ENCODE results near the gene ERC2.
"Not testable (repeated sequence)": the region's sequence is repeated elsewhere in the genome, so short reads cannot be mapped to it uniquely, and the experiment has no call there.

Gene ERC2

GRCh38 chr3:55863028-55863427 lies 605.2 kb downstream of the ERC2 start:
- H3K36me3 ChIP-seq (ENCODE audit: insufficient read depth, low read length), result no peaks in the 10 kb centered on the region
- H3K4me1 ChIP-seq (ENCODE audit: insufficient read depth, low read length), result peaks cover 4% of the 10 kb centered on the region; the same call in 1 of the 2 replicates
- no peak overlapping the region for H3K9ac ChIP-seq (ENCODE audit: low read depth, low read length)
- no peaks in the 10 kb centered on the region for H3K9me3 ChIP-seq (ENCODE audit: control insufficient read depth, insufficient read depth, low read length)

GRCh38 chr3:55860049-55860721 lies 608.1 kb downstream of the ERC2 start:
- peaks cover 4% of the 10 kb centered on the region; the same call in 1 of the 2 replicates for H3K4me1 ChIP-seq (ENCODE audit: insufficient read depth, low read length)
- no peaks in the 10 kb centered on the region for H3K9me3 ChIP-seq (ENCODE audit: control insufficient read depth, insufficient read depth, low read length)
- no peak overlapping the region for H3K9ac ChIP-seq (ENCODE audit: low read depth, low read length)
- H3K36me3 ChIP-seq (ENCODE audit: insufficient read depth, low read length), result no peaks in the 10 kb centered on the region

DNA sequence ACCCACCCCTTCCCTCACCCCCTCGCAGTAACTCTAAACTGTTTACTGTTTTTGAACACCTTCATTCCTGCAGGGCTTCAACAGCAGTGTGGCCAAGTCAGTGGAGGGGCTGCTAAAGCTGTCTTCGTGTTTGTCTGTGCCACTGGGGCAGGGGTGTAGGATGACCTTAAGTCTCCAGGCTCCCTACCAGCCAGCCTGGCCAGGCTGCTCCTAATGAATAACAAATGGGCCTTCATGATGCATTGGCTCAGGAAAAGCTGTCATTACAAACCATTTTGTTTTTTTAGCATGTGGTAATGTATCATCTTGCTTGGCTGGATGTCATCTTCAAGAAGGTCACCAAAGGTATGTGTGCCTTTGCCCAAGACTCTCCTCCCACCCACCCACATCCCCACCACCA lies 609.0 kb downstream of the ERC2 start:
- Histone ChIP-seq H3K9ac (ENCODE audit: low read depth, low read length) (no peak overlapping the region), H3K36me3 (ENCODE audit: insufficient read depth, low read length) (no peaks in the 10 kb centered on the region), H3K4me1 (ENCODE audit: insufficient read depth, low read length) (peaks cover 10% of the 10 kb centered on the region; the same call in 1 of the 2 replicates)

DNA sequence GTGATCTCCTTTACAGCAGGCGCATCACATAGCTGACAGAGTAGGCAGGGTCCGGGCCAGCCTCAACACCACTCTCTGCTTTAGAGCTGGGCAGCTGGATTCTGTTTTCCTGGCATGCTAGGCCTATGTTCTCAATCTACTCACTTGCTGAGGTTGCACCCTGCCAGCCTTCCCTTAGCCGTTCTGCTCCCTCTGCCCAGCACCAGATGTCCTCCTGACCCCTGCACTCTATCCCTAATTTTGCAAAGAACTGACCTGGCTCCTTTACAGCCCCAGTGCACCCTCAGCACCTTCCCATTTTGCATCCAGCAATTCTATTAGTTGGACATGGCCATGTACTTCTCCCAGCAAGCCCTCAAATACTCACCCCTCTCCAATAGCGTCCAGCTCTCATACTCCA lies 609.5 kb downstream of the ERC2 start:
- no peaks in the 10 kb centered on the region for H3K36me3 ChIP-seq (ENCODE audit: insufficient read depth, low read length)
- H3K9ac ChIP-seq (ENCODE audit: low read depth, low read length), result no peak overlapping the region
- peaks cover 13% of the 10 kb centered on the region; the same call in 1 of the 2 replicates for H3K4me1 ChIP-seq (ENCODE audit: insufficient read depth, low read length)
- no peaks in the 10 kb centered on the region for H3K9me3 ChIP-seq (ENCODE audit: control insufficient read depth, insufficient read depth, low read length)

More for the DNA sequence above, 609.0 kb downstream of the ERC2 start:
- H3K9me3 ChIP-seq (ENCODE audit: control insufficient read depth, insufficient read depth, low read length), result no peaks in the 10 kb centered on the region

GRCh38 chr3:55858302-55858701 lies 610.0 kb downstream of the ERC2 start:
- Histone ChIP-seq H3K4me1 (ENCODE audit: insufficient read depth, low read length) (peaks cover 13% of the 10 kb centered on the region; the same call in 1 of the 2 replicates), H3K9me3 (ENCODE audit: control insufficient read depth, insufficient read depth, low read length) (no peaks in the 10 kb centered on the region), H3K9ac (ENCODE audit: low read depth, low read length) (no peak overlapping the region), H3K36me3 (ENCODE audit: insufficient read depth, low read length) (no peaks in the 10 kb centered on the region)

GRCh38 chr3:55857633-55858032 lies 610.6 kb downstream of the ERC2 start:
- no peaks in the 10 kb centered on the region for H3K36me3 ChIP-seq (ENCODE audit: insufficient read depth, low read length)
- peaks cover 13% of the 10 kb centered on the region; the same call in 1 of the 2 replicates for H3K4me1 ChIP-seq (ENCODE audit: insufficient read depth, low read length)
- H3K9ac ChIP-seq (ENCODE audit: low read depth, low read length), result no peak overlapping the region
- no peaks in the 10 kb centered on the region for H3K9me3 ChIP-seq (ENCODE audit: control insufficient read depth, insufficient read depth, low read length)

DNA sequence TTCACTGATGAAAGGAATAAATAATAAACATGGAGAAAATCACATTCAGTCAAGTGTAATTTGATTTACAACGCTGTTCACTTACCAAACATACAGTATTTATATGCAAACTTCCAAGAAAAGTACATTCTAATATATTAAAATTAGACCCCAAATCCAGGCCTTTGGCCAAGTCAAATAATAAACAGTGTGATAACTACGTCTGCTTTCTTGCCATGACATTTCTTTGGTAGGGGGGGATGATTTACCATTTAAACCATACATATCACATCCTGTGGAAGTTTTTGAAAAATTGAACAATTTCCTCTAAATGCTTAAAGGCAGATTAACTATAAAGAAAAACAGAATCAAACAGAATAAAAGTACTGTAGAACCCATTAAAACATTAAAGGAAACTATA lies 613.0 kb downstream of the ERC2 start:
- Histone ChIP-seq H3K36me3 (ENCODE audit: insufficient read depth, low read length) (no peaks in the 10 kb centered on the region), H3K4me1 (ENCODE audit: insufficient read depth, low read length) (peaks cover 13% of the 10 kb centered on the region; the same call in 1 of the 2 replicates), H3K9me3 (ENCODE audit: control insufficient read depth, insufficient read depth, low read length) (no peaks in the 10 kb centered on the region), H3K9ac (ENCODE audit: low read depth, low read length) (no peak overlapping the region)

DNA sequence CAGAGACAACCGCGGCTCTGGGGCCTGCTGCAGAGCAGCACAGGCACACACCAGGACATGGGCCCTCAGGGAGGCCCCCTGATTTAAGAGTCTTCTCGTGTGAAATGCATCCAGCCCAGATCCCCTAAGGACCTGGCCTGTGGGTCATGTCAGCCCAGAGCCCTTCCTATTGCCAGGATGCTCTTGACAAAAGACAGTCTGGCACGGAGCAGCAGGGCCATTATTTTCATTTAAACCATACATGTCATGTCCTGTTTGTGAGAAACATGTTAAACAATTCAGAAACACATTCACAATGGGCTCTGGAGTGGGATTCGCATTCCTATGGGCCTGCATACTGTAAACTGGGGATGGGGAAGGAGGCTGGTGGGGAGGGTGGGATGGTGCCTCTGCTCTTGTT lies 613.8 kb downstream of the ERC2 start:
- Histone ChIP-seq H3K9ac (ENCODE audit: low read depth, low read length) (no peak overlapping the region), H3K4me1 (ENCODE audit: insufficient read depth, low read length) (peaks cover 9% of the 10 kb centered on the region; the same call in 1 of the 2 replicates)

GRCh38 chr3:55852326-55852725 lies 615.9 kb downstream of the ERC2 start:
- Histone ChIP-seq H3K36me3 (ENCODE audit: insufficient read depth, low read length) (no peaks in the 10 kb centered on the region), H3K9ac (ENCODE audit: low read depth, low read length) (no peak overlapping the region), H3K9me3 (ENCODE audit: control insufficient read depth, insufficient read depth, low read length) (no peaks in the 10 kb centered on the region), H3K4me1 (ENCODE audit: insufficient read depth, low read length) (peaks cover 9% of the 10 kb centered on the region; the same call in 1 of the 2 replicates)

More for the DNA sequence above, 613.8 kb downstream of the ERC2 start:
- no peaks in the 10 kb centered on the region for H3K36me3 ChIP-seq (ENCODE audit: insufficient read depth, low read length)
- no peaks in the 10 kb centered on the region for H3K9me3 ChIP-seq (ENCODE audit: control insufficient read depth, insufficient read depth, low read length)

DNA sequence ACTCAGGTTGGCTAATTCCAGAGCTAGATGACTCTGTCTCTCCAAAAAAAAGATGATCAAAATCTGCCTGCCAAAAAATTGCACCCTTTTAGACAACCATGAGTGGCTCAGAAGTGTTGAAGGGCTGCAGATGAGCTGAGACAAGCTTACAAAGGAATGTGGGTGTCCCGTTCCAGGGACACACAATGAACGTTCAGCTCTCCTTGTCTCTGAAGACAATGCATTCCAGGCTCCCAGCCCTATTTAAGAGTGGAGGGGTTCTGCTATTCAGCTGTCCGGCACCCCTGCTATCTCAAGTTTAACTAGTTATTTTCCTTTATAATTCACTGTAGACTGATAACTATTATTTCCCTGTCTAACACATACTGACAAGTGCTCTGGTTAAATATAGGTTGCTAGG lies 626.1 kb downstream of the ERC2 start:
- H3K9ac ChIP-seq (ENCODE audit: low read depth, low read length), result no peak overlapping the region
- H3K9me3 ChIP-seq (ENCODE audit: control insufficient read depth, insufficient read depth, low read length), result no peaks in the 10 kb centered on the region
- H3K36me3 ChIP-seq (ENCODE audit: insufficient read depth, low read length), result no peaks in the 10 kb centered on the region
- H3K4me1 ChIP-seq (ENCODE audit: insufficient read depth, low read length), result no peaks in the 10 kb centered on the region

DNA sequence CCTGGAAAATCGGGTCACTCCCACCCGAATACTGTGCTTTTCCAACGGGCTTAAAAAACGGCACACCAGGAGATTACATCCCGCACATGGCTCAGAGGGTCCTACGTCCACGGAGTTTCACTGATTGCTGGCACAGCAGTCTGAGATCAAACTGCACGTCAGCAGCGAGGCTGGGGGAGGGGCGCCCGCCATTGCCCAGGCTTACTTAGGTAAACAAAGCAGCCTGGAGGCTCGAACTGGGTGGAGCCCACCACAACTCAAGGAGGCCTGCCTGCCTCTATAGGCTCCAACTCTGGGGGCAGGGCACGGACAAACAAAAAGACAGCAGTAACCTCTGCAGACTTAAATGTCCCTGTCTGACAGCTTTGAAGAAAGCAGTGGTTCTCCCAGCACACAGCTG lies 636.4 kb downstream of the ERC2 start:
- not testable (repeated sequence) for H3K9ac ChIP-seq (ENCODE audit: low read depth, low read length); H3K4me1 ChIP-seq (ENCODE audit: insufficient read depth, low read length); H3K9me3 ChIP-seq (ENCODE audit: control insufficient read depth, insufficient read depth, low read length); H3K36me3 ChIP-seq (ENCODE audit: insufficient read depth, low read length)

- no peaks in the 10 kb centered on the region; the same call in 1 of the 2 replicates for H3K4me1 ChIP-seq (ENCODE audit: insufficient read depth, low read length)
- no peaks in the 10 kb centered on the region; the same call in 1 of the 2 replicates for H3K9me3 ChIP-seq (ENCODE audit: control insufficient read depth, insufficient read depth, low read length)
- no peak overlapping the region for H3K9ac ChIP-seq (ENCODE audit: low read depth, low read length)
- H3K36me3 ChIP-seq (ENCODE audit: insufficient read depth, low read length), result no peaks in the 10 kb centered on the region
Measured at GRCh38 chr3:55828712-55829111, 639.6 kb downstream of the ERC2 start.

GRCh38 chr3:55827786-55828185 lies 640.5 kb downstream of the ERC2 start:
- H3K9me3 ChIP-seq (ENCODE audit: control insufficient read depth, insufficient read depth, low read length), result no peaks in the 10 kb centered on the region; the same call in 1 of the 2 replicates
- H3K4me1 ChIP-seq (ENCODE audit: insufficient read depth, low read length), result no peaks in the 10 kb centered on the region; the same call in 1 of the 2 replicates

GRCh38 chr3:55826731-55827496 lies 641.4 kb downstream of the ERC2 start:
- Histone ChIP-seq H3K4me1 (ENCODE audit: insufficient read depth, low read length) (no peaks in the 10 kb centered on the region; the same call in 1 of the 2 replicates), H3K9ac (ENCODE audit: low read depth, low read length) (no peak overlapping the region), H3K9me3 (ENCODE audit: control insufficient read depth, insufficient read depth, low read length) (no peaks in the 10 kb centered on the region; the same call in 1 of the 2 replicates), H3K36me3 (ENCODE audit: insufficient read depth, low read length) (no peaks in the 10 kb centered on the region)

More at GRCh38 chr3:55827786-55828185, 640.5 kb downstream of the ERC2 start:
- H3K9ac ChIP-seq (ENCODE audit: low read depth, low read length), result no peak overlapping the region
- H3K36me3 ChIP-seq (ENCODE audit: insufficient read depth, low read length), result no peaks in the 10 kb centered on the region
